K562 (cell line): ENCODE results near the gene FMC1. TPM values are rescaled to one million over a fixed set of nuclear protein-coding genes. Genes with fewer than 3 reads are reported as not detected.

ENCODE experiments used
- BRF1 ChIP-seq: IDR thresholded peaks from 3 replicates; pipeline ENCODE4 v1.6.1; 2011; ENCODE audit warnings: borderline replicate concordance, mild to moderate bottlenecking; ENCODE audit not compliant: insufficient read length; ENCODE audit errors: extremely low read depth
- DEAF1 ChIP-seq: fragments of 450-650 bp; formaldehyde crosslinking; IDR thresholded peaks from 2 replicates; pipeline ENCODE4 v1.4.0; 2020; ENCODE audit warnings: mild to moderate bottlenecking, moderate library complexity
- EP300 ChIP-seq: IDR thresholded peaks from 2 replicates; pipeline ENCODE4 v1.6.1; 2012; ENCODE audit warnings: low read length, improper control_type of control experiment
- FOXJ2 ChIP-seq: fragments of 200-800 bp; sonication (Bioruptor generic); IDR thresholded peaks from 2 replicates; pipeline ENCODE4 v1.6.1; 2016; ENCODE audit warnings: missing genetic modification characterization, missing compliant biosample characterization
- HNRNPH1 ChIP-seq: fragments of 200-400 bp; formaldehyde crosslinking; optimal IDR thresholded peaks from 2 replicates; pipeline ENCODE3; 2017; ENCODE audit warnings: low read depth, mild to moderate bottlenecking, low read length, moderate library complexity
- KDM1A ChIP-seq, 2 experiments: fragments of 450-650 bp; IDR thresholded peaks; 2 replicates each; pipeline ENCODE4 v1.6.1; 2016; ENCODE audit warnings: mild to moderate bottlenecking in 2 of 2
- MAZ ChIP-seq, 2 experiments: fragments of 450-650 bp in 1 of 2; sonication (generic) in 1 of 2; formaldehyde crosslinking; IDR thresholded peaks in 1 of 2; conservative IDR thresholded peaks in 1 of 2; 2 replicates each; pipeline versions ENCODE4 v1.4.0 to v1.5.0; 2020; ENCODE audit warnings: mild to moderate bottlenecking in 1 of 2, missing genetic modification reagents in 1 of 2
- MEF2D ChIP-seq: conservative IDR thresholded peaks from 2 replicates; pipeline ENCODE4 v1.6.1; 2016; ENCODE audit warnings: low read depth, missing genetic modification characterization, missing compliant biosample characterization
- MTA1 ChIP-seq: fragments of 450-650 bp; IDR thresholded peaks from 2 replicates; pipeline ENCODE4 v1.6.1; 2017; ENCODE audit warnings: borderline replicate concordance
- NCOA1 ChIP-seq: fragments of 450-650 bp; IDR thresholded peaks from 2 replicates; pipeline ENCODE4 v1.6.1; 2016; ENCODE audit warnings: low read depth
- SMARCC2 ChIP-seq: fragments of 450-650 bp; IDR thresholded peaks from 2 replicates; pipeline ENCODE4 v1.6.1; 2017; ENCODE audit warnings: antibody characterized with exemption, moderate library complexity, mild to moderate bottlenecking, low read depth
- STAT5B ChIP-seq: fragments of 250-450 bp; sonication (Bioruptor Pico); IDR thresholded peaks from 2 replicates; pipeline ENCODE4 v1.8.0; 2021; ENCODE audit warnings: mild to moderate bottlenecking, inconsistent platforms
- TEAD2 ChIP-seq: fragments of 450-650 bp; IDR thresholded peaks from 2 replicates; pipeline ENCODE4 v1.6.1; 2016; ENCODE audit warnings: missing genetic modification characterization, control low read depth, missing compliant biosample characterization
- ZMIZ1 ChIP-seq, 2 experiments: fragments of 150-350 bp in 1 of 2; IDR thresholded peaks; 2 replicates each; pipeline ENCODE4 v1.6.1; 2012 to 2016; ENCODE audit warnings: low read depth in 2 of 2, low read length in 2 of 2, mild to moderate bottlenecking in 1 of 2, moderate library complexity in 1 of 2
- ZNF3 ChIP-seq: fragments of 250-450 bp; sonication (Bioruptor Pico); IDR thresholded peaks from 2 replicates; pipeline ENCODE4 v1.5.0; 2021; ENCODE audit warnings: mild to moderate bottlenecking, moderate library complexity
- ZSCAN32 ChIP-seq: fragments of 450-650 bp; formaldehyde crosslinking; IDR thresholded peaks from 2 replicates; pipeline ENCODE4 v1.4.0; 2020; ENCODE audit warnings: mild to moderate bottlenecking, moderate library complexity
- polyA plus RNA-seq, 8 experiments: library from polyadenylated mRNA; depleted of rRNA in 4 of 8; stranded (reverse) in 5 of 8; unstranded in 3 of 8; fragments of >200 nt; fragmentation: Nextera tagmentation in 2 of 8; fragmentation: Illumina TruSeq in 1 of 8; extraction: Ambion mirVana in 2 of 8; extraction: Trizol in 1 of 8; gene quantifications; 2 replicates each; pipeline versions ENCODE4 v1.2.1 to v1.2.3, GENCODE V29; 2011 to 2014; ENCODE audit warnings: inconsistent platforms in 1 of 8, missing spikeins in 1 of 8
- total RNA-seq, 7 experiments: library from RNA; depleted of rRNA in 6 of 7; stranded (reverse); fragments of >200 nt in 6 of 7; fragmentation: Illumina TruSeq in 2 of 7; extraction: Trizol in 2 of 7; gene quantifications; 2 replicates each; pipeline versions ENCODE4 v1.2.1 to v1.2.3, GENCODE V29; 2011 to 2021; ENCODE audit warnings: low replicate concordance in 1 of 7
- TF ChIP-seq, protein P1 (sequence below): fragments of 450-650 bp; formaldehyde crosslinking; IDR thresholded peaks from 2 replicates; pipeline ENCODE4 v1.4.0; 2020; ENCODE audit warnings: mild to moderate bottlenecking, moderate library complexity
- TF ChIP-seq, protein P2 (sequence below): sonication (generic); formaldehyde crosslinking; IDR thresholded peaks from 2 replicates; pipeline ENCODE4 v1.8.1; 2022; ENCODE audit warnings: missing genetic modification reagents

The FMC1 gene
- total and polyA plus RNA-seq, 9 of the 15 experiments (the other 6 are each of a cell fraction or from before 2014, with no cell fraction given), result 14.0 to 116 (median 29.0) TPM

DNA sequence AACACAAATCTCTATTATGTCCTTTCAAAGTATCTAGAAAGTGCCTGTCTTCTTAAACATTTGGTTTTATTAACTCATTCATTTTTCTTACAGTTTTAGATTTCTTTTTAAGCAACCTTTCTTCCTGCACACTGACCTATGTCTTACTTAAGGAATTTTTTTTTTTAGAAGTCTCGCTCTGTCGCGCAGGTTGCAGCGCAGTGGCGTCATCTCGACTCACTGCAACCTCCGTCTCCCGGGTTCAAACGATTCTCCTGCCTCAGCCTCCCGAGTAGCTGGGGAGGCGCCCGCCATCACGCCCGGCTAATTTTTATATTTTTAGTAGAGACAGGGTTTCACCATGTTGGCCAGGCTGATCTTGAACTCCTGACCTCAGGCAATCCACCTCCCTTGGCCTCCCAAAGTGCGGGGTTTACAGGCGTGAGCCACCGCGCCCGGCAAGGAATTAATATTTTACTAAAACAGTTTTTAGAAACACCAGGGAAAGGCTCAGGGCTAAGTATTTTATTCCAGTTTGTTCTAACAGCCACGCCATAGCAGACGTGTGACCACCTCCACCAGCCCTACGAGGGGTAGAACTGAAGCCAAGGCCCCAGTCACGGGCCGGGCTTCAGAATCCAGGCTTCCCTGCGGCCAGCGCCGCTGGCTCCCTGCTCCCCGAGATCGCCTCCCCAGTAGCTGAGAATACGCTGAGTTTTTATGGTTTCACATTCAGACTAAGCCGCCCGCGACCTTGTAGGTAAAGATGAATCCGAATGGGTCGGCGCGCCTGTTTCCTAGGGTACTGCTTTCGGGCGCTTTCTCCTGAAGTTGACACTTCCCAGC lies 17.6 kb downstream of the FMC1 start (continued):
- TF ChIP-seq ZNF3 (CRISPR knock-in tag), result no peak
- peak in 1 of 2 experiments; percentile 68; a peak in 3 of 4 replicates for TF ChIP-seq KDM1A (IDR thresholded peaks at IDR 0.05)
- TF ChIP-seq MEF2D (tag), result peak; percentile 56; the same call in 1 of the 2 replicates
- TF ChIP-seq TEAD2, result no peak
- peak; percentile 60; the same call in 1 of the 2 replicates for TF ChIP-seq ZSCAN32
- peak; percentile 33; the same call in 1 of the 2 replicates for TF ChIP-seq EP300
- 0 out of 2 replicates have a peak, but pooled peaks have one; percentile 16 for TF ChIP-seq SMARCC2
- TF ChIP-seq ZMIZ1 (IDR thresholded peaks at IDR 0.05; ENCODE audit: low read depth in 2 of 2, low read length in 2 of 2), result 0 out of 4 replicates have a peak, but pooled peaks of 1 of the 2 experiments have one; percentile 30
- TF ChIP-seq STAT5B (CRISPR knock-in tag), result no peak
- TF ChIP-seq NCOA1, result peak; percentile 21; the same call in 1 of the 2 replicates
- TF ChIP-seq MTA1, result 0 out of 2 replicates have a peak, but pooled peaks have one; percentile 31
- no peak for TF ChIP-seq FOXJ2
- no peak for TF ChIP-seq BRF1
- TF ChIP-seq HNRNPH1, result no peak
- TF ChIP-seq, protein P1, sequence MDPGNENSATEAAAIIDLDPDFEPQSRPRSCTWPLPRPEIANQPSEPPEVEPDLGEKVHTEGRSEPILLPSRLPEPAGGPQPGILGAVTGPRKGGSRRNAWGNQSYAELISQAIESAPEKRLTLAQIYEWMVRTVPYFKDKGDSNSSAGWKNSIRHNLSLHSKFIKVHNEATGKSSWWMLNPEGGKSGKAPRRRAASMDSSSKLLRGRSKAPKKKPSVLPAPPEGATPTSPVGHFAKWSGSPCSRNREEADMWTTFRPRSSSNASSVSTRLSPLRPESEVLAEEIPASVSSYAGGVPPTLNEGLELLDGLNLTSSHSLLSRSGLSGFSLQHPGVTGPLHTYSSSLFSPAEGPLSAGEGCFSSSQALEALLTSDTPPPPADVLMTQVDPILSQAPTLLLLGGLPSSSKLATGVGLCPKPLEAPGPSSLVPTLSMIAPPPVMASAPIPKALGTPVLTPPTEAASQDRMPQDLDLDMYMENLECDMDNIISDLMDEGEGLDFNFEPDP (CRISPR knock-in tag), result peak; percentile 32; the same call in 1 of the 2 replicates
- no peak; a peak in 1 of 4 replicates for TF ChIP-seq MAZ (CRISPR knock-in tag; conservative IDR thresholded peaks at IDR 0.05 in 1 of 2, IDR thresholded peaks at IDR 0.05 in 1 of 2)
- TF ChIP-seq, protein P2, sequence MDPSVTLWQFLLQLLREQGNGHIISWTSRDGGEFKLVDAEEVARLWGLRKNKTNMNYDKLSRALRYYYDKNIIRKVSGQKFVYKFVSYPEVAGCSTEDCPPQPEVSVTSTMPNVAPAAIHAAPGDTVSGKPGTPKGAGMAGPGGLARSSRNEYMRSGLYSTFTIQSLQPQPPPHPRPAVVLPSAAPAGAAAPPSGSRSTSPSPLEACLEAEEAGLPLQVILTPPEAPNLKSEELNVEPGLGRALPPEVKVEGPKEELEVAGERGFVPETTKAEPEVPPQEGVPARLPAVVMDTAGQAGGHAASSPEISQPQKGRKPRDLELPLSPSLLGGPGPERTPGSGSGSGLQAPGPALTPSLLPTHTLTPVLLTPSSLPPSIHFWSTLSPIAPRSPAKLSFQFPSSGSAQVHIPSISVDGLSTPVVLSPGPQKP (CRISPR knock-in tag), result no peak; the same call in 1 of the 2 replicates
- peak; percentile 26; the same call in 1 of the 2 replicates for TF ChIP-seq DEAF1
